A549 (cell line): Measurements from ENCODE around the gene FIBP. TPM values are rescaled to one million over a fixed set of nuclear protein-coding genes. Genes with fewer than 3 reads are reported as not detected.

Experiments
- ATAC-seq, 2 experiments: fragments of 200-7000 bp in 1 of 2; fragments of >200 bp in 1 of 2; cut with Nextera tagmentation in 1 of 2; cut with Tn5 transposase in 1 of 2; 3 replicates each; pipeline versions ENCODE4 v1.8.0 to v1.9.1; 2018 to 2020; ENCODE audit warnings: mild to moderate bottlenecking in 1 of 2, moderate library complexity in 1 of 2
- CTCF ChIA-PET: fragments of 300-600 bp; sonication (Branson Sonifier 250); formaldehyde crosslinking; extraction: SDS; loops from one replicate; lab custom pipeline; 2021; ENCODE audit warnings: antibody characterized with exemption, inconsistent platforms; lab: Yijun Ruan, JAX
- POLR2A ChIA-PET: fragments of 350-600 bp; formaldehyde crosslinking; extraction: SDS; loops from one replicate; lab custom pipeline; 2021; ENCODE audit warnings: antibody characterized with exemption, inconsistent platforms; lab: Yijun Ruan, JAX
- DNase-seq, 2 experiments: peaks; one replicate each; pipeline versions ENCODE4 v3.0.0 to v3.0.0-alpha.2; 2011 to 2016; ENCODE audit warnings: low read depth in 1 of 2, low spot score in 1 of 2
- FAIRE-seq: peaks from 2 replicates; lab custom pipeline; 2011; peaks lifted over from hg19 to GRCh38; lab: Jason Lieb, UNC
- H3K27ac ChIP-seq, 2 experiments: fragments of >200 bp; sonication (Bioruptor Twin); formaldehyde crosslinking; 3 replicates each; pipeline ENCODE4 v1.5.1; 2016 to 2017
- H3K4me1 ChIP-seq: fragments of >200 bp; sonication (Bioruptor Twin); formaldehyde crosslinking; 3 replicates; pipeline ENCODE4 v1.6.1; 2016
- H3K4me2 ChIP-seq: fragments of >200 bp; sonication (Bioruptor Twin); formaldehyde crosslinking; 3 replicates; pipeline ENCODE4 v1.6.1; 2016
- H3K4me3 ChIP-seq: fragments of >200 bp; sonication (Bioruptor Twin); formaldehyde crosslinking; 3 replicates; pipeline ENCODE4 v1.5.1; 2016
- H3K9me3 ChIP-seq: fragments of >200 bp; sonication (Bioruptor Twin); formaldehyde crosslinking; 3 replicates; pipeline ENCODE4 v1.6.1; 2016
- BHLHE40 ChIP-seq: IDR thresholded peaks from 2 replicates; pipeline ENCODE4 v1.6.1; 2012; ENCODE audit warnings: low read depth, low read length, inconsistent platforms
- CEBPB ChIP-seq, 2 experiments: fragments of >200 bp in 1 of 2; sonication (Bioruptor Twin) in 1 of 2; formaldehyde crosslinking in 1 of 2; IDR thresholded peaks; 2 replicates each; pipeline ENCODE4 v1.6.1; 2012 to 2016
- EP300 ChIP-seq, 2 experiments: fragments of >200 bp; sonication (Bioruptor Twin); formaldehyde crosslinking; IDR thresholded peaks; 2 replicates in 1 of 2; 3 replicates in 1 of 2; pipeline ENCODE4 v1.6.1; 2016 to 2017
- FOSB ChIP-seq: fragments of 250-450 bp; sonication (Bioruptor Pico); IDR thresholded peaks from 2 replicates; pipeline ENCODE4 v1.5.0; 2020; ENCODE audit warnings: mild to moderate bottlenecking, moderate library complexity
- FOSL2 ChIP-seq, 2 experiments: fragments of 450-650 bp in 1 of 2; fragments of >200 bp in 1 of 2; sonication (Bioruptor Twin) in 1 of 2; formaldehyde crosslinking; IDR thresholded peaks; 2 replicates each; pipeline versions ENCODE4 v1.5.0 to v1.6.1; 2016 to 2020; ENCODE audit warnings: mild to moderate bottlenecking in 1 of 2, moderate library complexity in 1 of 2
- GATA3 ChIP-seq: IDR thresholded peaks from 2 replicates; pipeline ENCODE4 v1.6.1; 2012; ENCODE audit warnings: borderline replicate concordance
- HOXA7 ChIP-seq: fragments of 250-450 bp; sonication (Bioruptor Pico); IDR thresholded peaks from 2 replicates; pipeline ENCODE4 v1.5.0; 2020; ENCODE audit warnings: mild to moderate bottlenecking, moderate library complexity
- HOXB5 ChIP-seq: fragments of 250-450 bp; sonication (Bioruptor Pico); IDR thresholded peaks from 2 replicates; pipeline ENCODE4 v1.5.0; 2020; ENCODE audit warnings: mild to moderate bottlenecking, moderate library complexity
- JUN ChIP-seq, 2 experiments: fragments of >200 bp; sonication (Bioruptor Twin); formaldehyde crosslinking; IDR thresholded peaks; 2 replicates in 1 of 2; 3 replicates in 1 of 2; pipeline ENCODE4 v1.6.1; 2016 to 2017
- JUNB ChIP-seq: fragments of >200 bp; sonication (Bioruptor Twin); formaldehyde crosslinking; IDR thresholded peaks from 2 replicates; pipeline ENCODE4 v1.6.1; 2016
- KDM5A ChIP-seq: fragments of 200-600 bp; sonication (generic); IDR thresholded peaks from 2 replicates; pipeline ENCODE4 v1.6.1; 2016; ENCODE audit warnings: antibody characterized with exemption, mild to moderate bottlenecking
- MAFK ChIP-seq: fragments of 450-650 bp; IDR thresholded peaks from 2 replicates; pipeline ENCODE4 v1.6.1; 2014; ENCODE audit not compliant: partially characterized antibody
- MAZ ChIP-seq: fragments of 150-350 bp; IDR thresholded peaks from 2 replicates; pipeline ENCODE4 v1.6.1; 2014; ENCODE audit warnings: antibody characterized with exemption, low read depth, low read length, borderline replicate concordance
- MYC ChIP-seq: IDR thresholded peaks from 2 replicates; pipeline ENCODE4 v1.6.1; 2012; ENCODE audit warnings: mild to moderate bottlenecking, inconsistent platforms, low read length, improper control_type of control experiment, borderline replicate concordance
- NFE2L2 ChIP-seq: fragments of 150-350 bp; conservative IDR thresholded peaks from 2 replicates; pipeline ENCODE4 v1.6.1; 2014; ENCODE audit warnings: low read length
- PHF8 ChIP-seq: fragments of 200-600 bp; sonication (generic); IDR thresholded peaks from 2 replicates; pipeline ENCODE4 v1.6.1; 2016; ENCODE audit warnings: low read depth, mild to moderate bottlenecking, antibody characterized with exemption, moderate library complexity, borderline replicate concordance
- POLR2A ChIP-seq: IDR thresholded peaks from 2 replicates; pipeline ENCODE4 v1.6.1; 2012; ENCODE audit warnings: mild to moderate bottlenecking, low read length
- RARB ChIP-seq: fragments of 250-450 bp; sonication (Bioruptor Pico); IDR thresholded peaks from 2 replicates; pipeline ENCODE4 v1.8.0; 2021; ENCODE audit warnings: mild to moderate bottlenecking, moderate library complexity
- RCOR1 ChIP-seq: fragments of 150-350 bp; IDR thresholded peaks from 2 replicates; pipeline ENCODE4 v1.6.1; 2014; ENCODE audit warnings: antibody characterized with exemption, low read length, low read depth
- TFCP2L1 ChIP-seq: fragments of 250-450 bp; sonication (Bioruptor Pico); IDR thresholded peaks from 2 replicates; pipeline ENCODE4 v1.5.0; 2021; ENCODE audit warnings: mild to moderate bottlenecking
- TP53 ChIP-seq: fragments of 250-450 bp; sonication (Bioruptor Pico); IDR thresholded peaks from 2 replicates; pipeline ENCODE4 v1.5.0; 2021; ENCODE audit warnings: mild to moderate bottlenecking, moderate library complexity
- ZSCAN20 ChIP-seq: fragments of 250-450 bp; sonication (Bioruptor Pico); IDR thresholded peaks from 2 replicates; pipeline ENCODE4 v1.8.0; 2022; ENCODE audit warnings: mild to moderate bottlenecking, moderate library complexity
- WGBS: methylation state at CpG from one replicate; pipeline ENCODE4 v1.1.6; 2017; ENCODE audit errors: missing lambda C conversion rate; 5-methylcytosine and 5-hydroxymethylcytosine counted together
- polyA plus RNA-seq, 4 experiments: library from polyadenylated mRNA; depleted of rRNA in 3 of 4; stranded (reverse); fragments of >200 nt; fragmentation: RNase III in 1 of 4; extraction: RNeasy Plus Mini Kit Qiagen cat#74134 plus additional on column Dnase treatment in 1 of 4; gene quantifications; 2 replicates in 3 of 4; 3 replicates in 1 of 4; pipeline ENCODE4 v1.2.3, GENCODE V29; 2011 to 2017
- TF ChIP-seq, protein P1 (sequence below): IDR thresholded peaks from 2 replicates; pipeline ENCODE4 v1.6.1; 2012; ENCODE audit warnings: low read depth, borderline replicate concordance
- TF ChIP-seq, protein P2 (sequence below): fragments of 450-650 bp; IDR thresholded peaks from 2 replicates; pipeline ENCODE4 v1.6.1; 2014; ENCODE audit warnings: antibody characterized with exemption
- TF ChIP-seq, protein P3 (sequence below): fragments of >200 bp; sonication (Bioruptor Twin); formaldehyde crosslinking; IDR thresholded peaks from 2 replicates; pipeline ENCODE4 v1.6.1; 2016
- TF ChIP-seq, protein P4 (sequence below): fragments of 250-450 bp; sonication (Bioruptor Pico); IDR thresholded peaks from 2 replicates; pipeline ENCODE4 v1.5.0; 2020; ENCODE audit warnings: low read depth, mild to moderate bottlenecking, moderate library complexity
- TF ChIP-seq, protein P5 (sequence below): IDR thresholded peaks from 2 replicates; pipeline ENCODE4 v1.6.1; 2012

Gene FIBP
- polyA plus RNA-seq, 2 of the 4 experiments (the other 2 are of a cell fraction) = 60.4 to 72.2 TPM

DNA sequence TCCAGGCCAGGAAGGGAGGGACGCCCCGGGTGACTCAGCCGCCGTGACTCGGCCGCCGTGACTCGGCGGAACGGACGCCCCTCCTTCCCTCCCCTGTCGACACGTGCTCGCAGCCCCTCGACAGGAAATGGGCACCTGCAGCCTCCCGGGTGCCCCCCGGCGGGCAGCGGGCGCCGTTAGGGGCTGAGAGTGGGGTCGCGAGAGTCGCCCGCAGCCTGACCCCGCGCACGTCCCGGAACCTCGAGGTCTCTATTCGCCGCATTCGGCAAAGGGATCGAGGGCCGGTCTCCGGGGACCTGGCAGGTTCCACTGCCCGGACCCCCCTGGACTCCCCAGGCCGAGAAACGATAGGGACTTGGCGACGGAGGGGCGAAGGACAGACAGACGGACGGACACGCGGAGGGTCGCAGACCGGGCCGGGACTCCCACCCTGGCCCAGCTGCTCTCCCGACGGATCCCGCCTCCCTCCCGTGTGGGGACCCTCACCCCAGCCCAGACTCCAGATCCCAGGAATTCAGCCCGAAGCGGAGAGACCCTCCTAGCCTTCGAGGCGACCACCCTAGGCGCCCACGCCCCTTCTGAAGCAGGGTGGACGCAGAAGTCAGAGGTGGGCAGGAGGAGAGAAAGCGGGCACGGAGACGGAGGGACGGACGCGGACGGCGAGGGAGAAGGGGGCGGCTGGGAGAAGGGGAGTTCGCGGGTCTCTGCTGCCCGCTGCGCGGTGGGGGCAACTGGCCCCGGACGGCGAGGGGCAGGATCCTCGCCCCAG is 11.3 kb upstream of the FIBP start:
- H3K4me2 ChIP-seq = peak overlapping the region; percentile 90
- ChIA-PET POLR2A (interaction anchor here (0.7 to 5.7 kb wide), 9 partner anchors 8 to 164 kb away, joined by 3 to 43 read pairs (median 13); partner anchors contain the start of genes C11orf68, CCDC85B and FIBP), CTCF (interaction anchor here (1.1 to 31.6 kb wide), 4 partner anchors 6 to 236 kb away, joined by 3 to 618 read pairs (median 310); partner anchors contain the start of genes C11orf68, CCDC85B, DRAP1 and FIBP)
- peak overlapping the region; percentile 93 for H3K4me3 ChIP-seq
- WGBS = under 1% methylated on average over 45 of the region's 78 CpGs
- H3K9me3 ChIP-seq = no peaks in the 10 kb centered on the region
- 0 out of 2 replicates have a peak, but pooled peaks have one; percentile 47 for TF ChIP-seq GATA3
- peak; percentile 93 for TF ChIP-seq MAFK
- peak; percentile 79 for TF ChIP-seq BHLHE40
- TF ChIP-seq RCOR1 = no peak
- TF ChIP-seq JUN (IDR thresholded peaks at IDR 0.05) = peak; percentile 47 to 67; a peak in 4 of 5 replicates
- TF ChIP-seq, protein P1, sequence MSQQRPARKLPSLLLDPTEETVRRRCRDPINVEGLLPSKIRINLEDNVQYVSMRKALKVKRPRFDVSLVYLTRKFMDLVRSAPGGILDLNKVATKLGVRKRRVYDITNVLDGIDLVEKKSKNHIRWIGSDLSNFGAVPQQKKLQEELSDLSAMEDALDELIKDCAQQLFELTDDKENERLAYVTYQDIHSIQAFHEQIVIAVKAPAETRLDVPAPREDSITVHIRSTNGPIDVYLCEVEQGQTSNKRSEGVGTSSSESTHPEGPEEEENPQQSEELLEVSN = peak; percentile 88
- TF ChIP-seq FOSL2 (IDR thresholded peaks at IDR 0.05) = peak; percentile 53
- TF ChIP-seq FOSL2 (CRISPR knock-in tag; IDR thresholded peaks at IDR 0.05) = peak; percentile 93
- TF ChIP-seq CEBPB (IDR thresholded peaks at IDR 0.05) = no peak
- TF ChIP-seq ZSCAN20 (CRISPR knock-in tag) = no peak
- TF ChIP-seq FOSB (CRISPR knock-in tag) = peak; percentile 32; the same call in 1 of the 2 replicates
- TF ChIP-seq RARB = peak; percentile 23; the same call in 1 of the 2 replicates
- TF ChIP-seq, protein P2, sequence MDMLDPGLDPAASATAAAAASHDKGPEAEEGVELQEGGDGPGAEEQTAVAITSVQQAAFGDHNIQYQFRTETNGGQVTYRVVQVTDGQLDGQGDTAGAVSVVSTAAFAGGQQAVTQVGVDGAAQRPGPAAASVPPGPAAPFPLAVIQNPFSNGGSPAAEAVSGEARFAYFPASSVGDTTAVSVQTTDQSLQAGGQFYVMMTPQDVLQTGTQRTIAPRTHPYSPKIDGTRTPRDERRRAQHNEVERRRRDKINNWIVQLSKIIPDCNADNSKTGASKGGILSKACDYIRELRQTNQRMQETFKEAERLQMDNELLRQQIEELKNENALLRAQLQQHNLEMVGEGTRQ = peak; percentile 52
- TF ChIP-seq PHF8 = no peak
- peak; percentile 35; the same call in 1 of the 2 replicates for TF ChIP-seq JUNB
- TF ChIP-seq TP53 (CRISPR knock-in tag) = peak; percentile 55; the same call in 1 of the 2 replicates
- TF ChIP-seq MAZ = 0 out of 2 replicates have a peak, but pooled peaks have one; percentile 22
- TF ChIP-seq, protein P3, sequence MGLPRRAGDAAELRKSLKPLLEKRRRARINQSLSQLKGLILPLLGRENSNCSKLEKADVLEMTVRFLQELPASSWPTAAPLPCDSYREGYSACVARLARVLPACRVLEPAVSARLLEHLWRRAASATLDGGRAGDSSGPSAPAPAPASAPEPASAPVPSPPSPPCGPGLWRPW = no peak
- TF ChIP-seq, protein P4, sequence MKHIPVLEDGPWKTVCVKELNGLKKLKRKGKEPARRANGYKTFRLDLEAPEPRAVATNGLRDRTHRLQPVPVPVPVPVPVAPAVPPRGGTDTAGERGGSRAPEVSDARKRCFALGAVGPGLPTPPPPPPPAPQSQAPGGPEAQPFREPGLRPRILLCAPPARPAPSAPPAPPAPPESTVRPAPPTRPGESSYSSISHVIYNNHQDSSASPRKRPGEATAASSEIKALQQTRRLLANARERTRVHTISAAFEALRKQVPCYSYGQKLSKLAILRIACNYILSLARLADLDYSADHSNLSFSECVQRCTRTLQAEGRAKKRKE (CRISPR knock-in tag) = 0 out of 2 replicates have a peak, but pooled peaks have one; percentile 28
- peak; percentile 83 for TF ChIP-seq NFE2L2
- TF ChIP-seq HOXA7 (CRISPR knock-in tag) = peak; percentile 53; the same call in 1 of the 2 replicates
- no peak for TF ChIP-seq KDM5A
- peak in 1 of 2 experiments; percentile 35; a peak in 1 of 5 replicates for TF ChIP-seq EP300 (IDR thresholded peaks at IDR 0.05)
- TF ChIP-seq HOXB5 (CRISPR knock-in tag) = peak; percentile 15; the same call in 1 of the 2 replicates
- TF ChIP-seq MYC = peak; percentile 93
- TF ChIP-seq, protein P5, sequence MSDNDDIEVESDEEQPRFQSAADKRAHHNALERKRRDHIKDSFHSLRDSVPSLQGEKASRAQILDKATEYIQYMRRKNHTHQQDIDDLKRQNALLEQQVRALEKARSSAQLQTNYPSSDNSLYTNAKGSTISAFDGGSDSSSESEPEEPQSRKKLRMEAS = peak; percentile 98
- peak; percentile 26; the same call in 1 of the 2 replicates for TF ChIP-seq POLR2A
- TF ChIP-seq TFCP2L1 (CRISPR knock-in tag) = peak; percentile 15; the same call in 1 of the 2 replicates
- no peak for FAIRE-seq
- peak; percentile 61 to 68 for ATAC-seq
- H3K27ac ChIP-seq = peak overlapping the region; percentile 97
- H3K4me1 ChIP-seq = peaks cover 59% of the 10 kb centered on the region
- peak; percentile 75 to 83 for DNase-seq
